ENCODE measurements around the gene CCDC73. TPM values are rescaled to one million over a fixed set of nuclear protein-coding genes. Genes with fewer than 3 reads are reported as not detected.

Gene CCDC73
- total and polyA plus RNA-seq, 10 of the 15 experiments (the other 5 are each of a cell fraction or from before 2014, with no cell fraction given): 0.05 to 0.57 (median 0.14) TPM

- peak; percentile 54; the same call in 1 of the 2 replicates for TF ChIP-seq ASH2L (IDR thresholded peaks at IDR 0.05; ENCODE audit: borderline replicate concordance, low read depth)
These were observed 210.8 kb downstream of the CCDC73 start, which contains the start of gene EIF3M (continued) for GRCh38 chr11:32583459-32584271.

GRCh38 chr11:32581556-32581955, 212.9 kb downstream of the CCDC73 start:
- Histone ChIP-seq H3K9me3 (replicated peaks; ENCODE audit: control insufficient read depth, insufficient read depth, low read length) (no peaks in the 10 kb centered on the region; the same call in 1 of the 3 replicates), H3K79me2 (ENCODE audit: control insufficient read depth, insufficient read depth, low read length) (peaks cover 33% of the 10 kb centered on the region), H4K20me1 (ENCODE audit: control insufficient read depth, insufficient read depth) (no peaks in the 10 kb centered on the region), H2AFZ (ENCODE audit: control insufficient read depth, low read depth, low read length) (peak overlapping the region; percentile 46), H3K4me1 (ENCODE audit: control insufficient read depth, insufficient read depth, low read length) (peaks cover 4% of the 10 kb centered on the region; the same call in 1 of the 2 replicates), H3K27ac (ENCODE audit: control insufficient read depth, insufficient read depth) (no peak overlapping the region), H3K36me3 (ENCODE audit: control insufficient read depth in 2 of 2, insufficient read depth in 2 of 2, low read length in 1 of 2) (0 out of 4 replicates have a peak, but pooled peaks cover 0 to 3% of the 10 kb centered on the region in 2 experiments), H3K4me2 (ENCODE audit: control insufficient read depth, insufficient read depth) (no peak overlapping the region), H3K27me3 (replicated peaks in 1 of 2; ENCODE audit: control insufficient read depth in 2 of 2, insufficient read depth in 2 of 2, low read length in 1 of 2) (no peaks in the 10 kb centered on the region), H3K4me3 (no peak overlapping the region), H3K9ac (ENCODE audit: control insufficient read depth, insufficient read depth, low read length) (no peak overlapping the region)
- intact Hi-C loops (cut with micrococcal nuclease; ENCODE audit: unreplicated experiment) (no loop called here), in situ Hi-C loops (cut with MboI) (no loop called here)
- ATAC-seq (no peak), DNase-seq (ENCODE audit: low read depth, low spot score) (no peak), FAIRE-seq (no peak)
- ChIA-PET CTCF (no interaction called here), POLR2A (no interaction called here), RAD21 (ENCODE audit: unreplicated experiment) (no interaction called here), SMC1A (ENCODE audit: uncharacterized antibody, unreplicated experiment) (no interaction called here)
- 76% methylated on average over 3 of the region's 3 CpGs for WGBS (ENCODE audit: insufficient coverage, insufficient replicate concordance, low lambda C conversion rate, missing lambda C conversion rate)
- no TSS peak for BruUV-seq (replicated peaks)
- no peak for TF ChIP-seq IRF3 (IDR thresholded peaks at IDR 0.05)
- TF ChIP-seq SMAD1 (IDR thresholded peaks at IDR 0.05; ENCODE audit: low read depth, partially characterized antibody): no peak
- no peak for TF ChIP-seq CHD1 (IDR thresholded peaks at IDR 0.05; ENCODE audit: low read depth, low read length)
- TF ChIP-seq BHLHE40 (IDR thresholded peaks at IDR 0.05; ENCODE audit: borderline replicate concordance in 1 of 2, low read depth in 2 of 2, low read length in 1 of 2): no peak
- TF ChIP-seq NR2C1 (IDR thresholded peaks at IDR 0.05): no peak
- TF ChIP-seq EZH2 (IDR thresholded peaks at IDR 0.05; ENCODE audit: borderline replicate concordance, control insufficient read depth, low read depth, low read length): no peak
- no peak for TF ChIP-seq ZNF274 (IDR thresholded peaks at IDR 0.05; ENCODE audit: insufficient read depth, insufficient read length)
- no peak for TF ChIP-seq ATF7 (IDR thresholded peaks at IDR 0.05; ENCODE audit: low read depth)
- TF ChIP-seq MLLT1 (IDR thresholded peaks at IDR 0.05): no peak
- no peak for TF ChIP-seq USF2 (IDR thresholded peaks at IDR 0.05; ENCODE audit: borderline replicate concordance, low read depth, low read length)
- no peak for TF ChIP-seq ELK1 (IDR thresholded peaks at IDR 0.05; ENCODE audit: low read depth, low read length)
- TF ChIP-seq MTA3 (IDR thresholded peaks at IDR 0.05; ENCODE audit: borderline replicate concordance, low read length): no peak
- no peak for TF ChIP-seq HDGF (IDR thresholded peaks at IDR 0.05)
- TF ChIP-seq STAT3 (IDR thresholded peaks at IDR 0.05; ENCODE audit: low read depth, low read length): no peak

All from GM12878 (cell line).